Activated naive CD4-positive, alpha-beta T cell treated with anti-CD3 and anti-CD28 coated beads for 36 hours (primary cell): ENCODE results near the gene ADAMTS18. TPM values are rescaled to one million over a fixed set of nuclear protein-coding genes. Genes with fewer than 3 reads are reported as not detected.
A peak's percentile ranks its signal among the peaks of the same experiment; 100 is the strongest.
"Not testable (repeated sequence)": the region's sequence is repeated elsewhere in the genome, so short reads cannot be mapped to it uniquely, and the experiment has no call there.

Source experiments
- CTCF ChIA-PET: fragments of 350-600 bp; sonication (Branson Sonifier 250); formaldehyde crosslinking; loops from one replicate; lab custom pipeline; 2021; ENCODE audit warnings: antibody characterized with exemption; lab: Charles Lee
- DNase-seq: peaks from one replicate; pipeline ENCODE4 v3.0.0-alpha.2; 2020
- H3K27ac Mint-ChIP-seq: one replicate; pipeline ENCODE4 v1.8.0; 2021; ENCODE audit warnings: mild to moderate bottlenecking, mixed read lengths
- H3K27me3 Mint-ChIP-seq: one replicate; pipeline ENCODE4 v1.8.0; 2021; ENCODE audit warnings: low read depth, mixed read lengths
- H3K36me3 Mint-ChIP-seq: one replicate; pipeline ENCODE4 v1.8.0; 2021; ENCODE audit warnings: low read depth, mixed read lengths
- H3K4me1 Mint-ChIP-seq: one replicate; pipeline ENCODE4 v1.8.0; 2021; ENCODE audit warnings: low read depth, mixed read lengths
- H3K4me3 Mint-ChIP-seq: one replicate; pipeline ENCODE4 v1.8.0; 2021; ENCODE audit warnings: mild to moderate bottlenecking, moderate library complexity, mixed read lengths
- H3K9me3 Mint-ChIP-seq: one replicate; pipeline ENCODE4 v1.8.0; 2021; ENCODE audit warnings: mixed read lengths
- intact Hi-C: fragments of 100-400 bp; cut with micrococcal nuclease; formaldehyde crosslinking; loops from one replicate; pipeline ENCODE4 v1.15.1; 2023
- total RNA-seq, 2 experiments: library from RNA; stranded (reverse); gene quantifications; one replicate each; pipeline ENCODE4 v1.2.3, GENCODE V29; 2021

ADAMTS18 gene
- total RNA-seq, 2 experiments from 2014 or later, result not detected

DNA sequence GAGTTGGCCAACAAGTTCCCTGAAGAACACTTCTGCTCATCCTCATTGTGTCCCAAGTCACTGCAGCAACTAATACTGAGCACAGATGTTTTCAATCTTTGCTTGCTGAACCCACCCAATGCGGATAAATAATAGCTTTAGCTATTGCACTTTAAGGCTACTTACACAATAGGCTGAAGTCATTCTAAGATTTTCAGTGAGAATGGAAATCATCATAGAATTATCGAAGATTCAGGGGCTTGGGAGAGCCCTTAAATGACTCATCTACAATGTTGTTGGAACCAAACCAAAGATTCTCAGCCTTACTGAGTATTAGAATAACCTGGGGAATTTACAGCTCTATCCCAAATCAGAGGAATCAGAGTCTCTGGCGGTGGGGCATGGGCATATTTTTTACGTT, 184.4 kb downstream of the ADAMTS18 start:
- Mint-ChIP-seq H3K27me3 (peaks cover 13% of the 10 kb centered on the region), H3K9me3 (no peaks in the 10 kb centered on the region), H3K27ac (no peak overlapping the region), H3K36me3 (no peaks in the 10 kb centered on the region), H3K4me3 (no peak overlapping the region), H3K4me1 (no peaks in the 10 kb centered on the region)
- CTCF ChIA-PET, result interaction anchor here (0.5 to 0.8 kb wide), 2 partner anchors 333 to 1032 kb away, joined by 3 read pairs; no protein-coding TSS in a partner anchor
- DNase-seq, result no peak
- intact Hi-C loops, result no loop called here

- no peak overlapping the region for H3K4me3 Mint-ChIP-seq
- H3K27ac Mint-ChIP-seq, result no peak overlapping the region
- no peak for DNase-seq
- intact Hi-C loops, result no loop called here
- no peaks in the 10 kb centered on the region for H3K4me1 Mint-ChIP-seq
- no peaks in the 10 kb centered on the region for H3K9me3 Mint-ChIP-seq
- no peaks in the 10 kb centered on the region for H3K36me3 Mint-ChIP-seq
- CTCF ChIA-PET, result interaction anchor here (1.6 to 1.7 kb wide), 2 partner anchors 9 to 192 kb away, joined by 3 to 13 read pairs; no protein-coding TSS in a partner anchor
- no peaks in the 10 kb centered on the region for H3K27me3 Mint-ChIP-seq
These were observed 188.7 kb downstream of the ADAMTS18 start for GRCh38 chr16:77246150-77246549.

DNA sequence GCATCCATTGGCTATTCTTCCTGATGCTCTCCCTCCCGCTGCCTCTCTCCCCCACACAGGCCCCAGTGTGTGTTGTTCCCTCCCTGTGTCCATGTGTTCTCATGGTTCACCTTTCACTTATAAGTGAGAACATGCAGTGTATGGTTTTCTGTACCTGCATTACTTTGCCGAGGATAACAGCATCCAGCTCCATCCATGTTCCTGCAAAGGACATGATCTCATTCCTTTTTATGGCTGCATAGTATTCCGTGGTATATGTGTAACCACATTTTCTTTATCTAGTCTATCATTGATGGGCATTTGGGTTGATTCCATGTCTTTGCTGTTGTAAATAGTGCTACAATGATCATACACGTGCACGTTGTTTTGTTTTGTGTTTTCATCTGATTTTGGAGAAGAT, 192.4 kb downstream of the ADAMTS18 start:
- H3K27me3 Mint-ChIP-seq, H3K36me3 Mint-ChIP-seq, intact Hi-C loops, H3K4me3 Mint-ChIP-seq, CTCF ChIA-PET, DNase-seq, H3K27ac Mint-ChIP-seq, H3K4me1 Mint-ChIP-seq, H3K9me3 Mint-ChIP-seq: not testable (repeated sequence)

DNA sequence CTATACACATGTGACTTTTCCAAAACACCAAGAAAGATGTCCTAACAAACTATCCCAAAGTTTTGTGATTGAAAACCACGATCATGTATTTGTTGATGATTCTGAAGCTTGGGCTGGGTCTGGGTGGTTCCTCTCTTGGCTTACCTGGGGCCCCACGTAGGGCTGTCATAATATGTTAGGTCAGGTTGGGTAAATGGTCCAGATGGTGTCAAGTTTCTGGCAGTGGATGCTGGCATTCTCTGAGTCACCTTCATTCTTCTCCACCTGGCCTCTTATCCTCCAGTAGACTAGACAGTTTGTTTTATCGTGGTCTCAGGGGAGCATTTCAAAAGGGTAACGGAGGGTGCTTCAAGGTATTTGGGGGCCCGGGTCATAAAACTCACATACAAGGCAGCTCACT, 196.2 kb downstream of the ADAMTS18 start:
- Mint-ChIP-seq H3K27me3 (peaks cover 15% of the 10 kb centered on the region), H3K4me3 (no peak overlapping the region), H3K36me3 (no peaks in the 10 kb centered on the region), H3K27ac (no peak overlapping the region), H3K9me3 (no peaks in the 10 kb centered on the region), H3K4me1 (peaks cover 3% of the 10 kb centered on the region)
- no peak for DNase-seq
- CTCF ChIA-PET, result interaction anchor here (3.5 to 9.7 kb wide), 2 partner anchors 139 to 345 kb away, joined by 18 to 179 read pairs; no protein-coding TSS in a partner anchor
- intact Hi-C loops, result loop anchor here (5.0 to 10.0 kb wide), 2 partner anchors 439 to 856 kb away; partner anchors contain the start of gene WWOX

GRCh38 chr16:77236063-77236511, 198.7 kb downstream of the ADAMTS18 start:
- Mint-ChIP-seq H3K27ac (no peak overlapping the region), H3K9me3 (no peaks in the 10 kb centered on the region), H3K27me3 (peaks cover 19% of the 10 kb centered on the region), H3K4me3 (no peak overlapping the region), H3K36me3 (no peaks in the 10 kb centered on the region), H3K4me1 (peaks cover 3% of the 10 kb centered on the region)
- intact Hi-C loops, result loop anchor here (1.0 to 10.0 kb wide), 9 partner anchors 72 to 859 kb away; partner anchors contain the start of gene WWOX
- DNase-seq, result peak; percentile 93
- CTCF ChIA-PET, result interaction anchor here (0.6 to 9.7 kb wide), 32 partner anchors 10 to 865 kb away, joined by 3 to 179 read pairs (median 3); partner anchors contain the start of gene ADAMTS18

- CTCF ChIA-PET, result interaction anchor here (1.0 to 9.7 kb wide), 3 partner anchors 349 to 356 kb away, joined by 3 to 179 read pairs (median 8); no protein-coding TSS in a partner anchor
- H3K4me3 Mint-ChIP-seq, result no peak overlapping the region
- H3K36me3 Mint-ChIP-seq, result no peaks in the 10 kb centered on the region
- intact Hi-C loops, result loop anchor here (5.0 to 10.0 kb wide), 2 partner anchors 443 to 860 kb away; partner anchors contain the start of gene WWOX
- no peak overlapping the region for H3K27ac Mint-ChIP-seq
- no peak for DNase-seq
- H3K9me3 Mint-ChIP-seq, result no peaks in the 10 kb centered on the region
- peaks cover 23% of the 10 kb centered on the region for H3K27me3 Mint-ChIP-seq
- H3K4me1 Mint-ChIP-seq, result peaks cover 3% of the 10 kb centered on the region
These were observed 200.2 kb downstream of the ADAMTS18 start for GRCh38 chr16:77234611-77235010.

- H3K36me3 Mint-ChIP-seq, result no peaks in the 10 kb centered on the region
- CTCF ChIA-PET, result interaction anchor here (1.0 to 9.7 kb wide), 2 partner anchors 350 to 355 kb away, joined by 3 to 179 read pairs; no protein-coding TSS in a partner anchor
- H3K27ac Mint-ChIP-seq, result no peak overlapping the region
- peaks cover 3% of the 10 kb centered on the region for H3K4me1 Mint-ChIP-seq
- no peak overlapping the region for H3K4me3 Mint-ChIP-seq
- DNase-seq, result no peak
- H3K27me3 Mint-ChIP-seq, result peaks cover 23% of the 10 kb centered on the region
- intact Hi-C loops, result loop anchor here (10.0 kb wide), 1 partner anchor 861 kb away; the partner anchor contains the start of gene WWOX
- H3K9me3 Mint-ChIP-seq, result no peaks in the 10 kb centered on the region
These were observed 200.9 kb downstream of the ADAMTS18 start for GRCh38 chr16:77233799-77234519.

Other genes with a start within 250 kb of the ADAMTS18 start
- gene MON1B, start 243.8 kb downstream of the ADAMTS18 start, total RNA-seq, result 10 to 100 TPM; 69.6 to 71.0 TPM
- gene SYCE1L, start 235.6 kb downstream of the ADAMTS18 start, total RNA-seq, result 1 to 10 TPM; 3.3 to 3.7 TPM